ENCODE results near the gene DYSF. TPM values are rescaled to one million over a fixed set of nuclear protein-coding genes. Genes with fewer than 3 reads are reported as not detected.

Gene DYSF
- total RNA-seq, 1 experiment from 2014 or later = 0.31 TPM

DNA sequence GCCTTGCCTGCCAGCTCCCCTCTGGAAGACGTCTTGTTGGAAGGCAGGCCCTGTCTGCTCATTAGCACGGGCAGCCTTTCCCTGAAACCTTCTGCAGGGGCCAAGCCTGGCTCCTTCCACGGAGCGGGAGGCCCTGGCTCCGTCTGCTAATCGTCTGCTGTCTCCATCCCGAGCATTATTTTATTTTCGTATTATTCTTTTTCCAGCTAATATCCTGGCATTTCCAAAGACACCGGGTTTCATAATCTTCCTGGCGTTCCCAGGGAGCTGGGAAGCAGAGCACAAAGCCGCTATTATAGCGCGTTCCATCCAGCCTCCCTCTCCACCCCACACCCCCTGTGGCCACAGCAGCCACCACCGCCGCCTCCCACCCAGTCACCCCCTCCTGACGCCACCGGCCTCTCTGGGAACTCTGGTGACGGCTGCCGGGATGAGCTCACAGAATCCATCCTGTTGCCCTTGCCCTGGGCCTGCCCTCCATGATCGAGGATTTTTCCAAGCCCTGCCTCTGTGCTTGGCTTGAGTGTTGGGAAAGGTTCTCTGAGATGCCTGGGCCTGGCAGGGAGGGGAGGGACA is 125.5 kb downstream of the DYSF start:
- H3K4me1 ChIP-seq (ENCODE audit: control insufficient read depth, insufficient read depth, low read length) = no peaks in the 10 kb centered on the region
- H3K9me3 ChIP-seq (ENCODE audit: control insufficient read depth, insufficient read depth, low read depth, low read length) = no peaks in the 10 kb centered on the region
- DNase-seq (ENCODE audit: low read depth, low spot score) = no peak
- no peak overlapping the region for H3K27ac ChIP-seq (ENCODE audit: low read length)
- no TSS peak for BruUV-seq (replicated peaks)
- ChIA-PET POLR2A (no interaction called here), CTCF (no interaction called here)
- in situ Hi-C loops (cut with HindIII; ENCODE audit: low pct_unique_long_range_greater_than_20kb, low sequenced_read_pairs) = no loop called here
- no peak overlapping the region for H3K4me3 ChIP-seq (ENCODE audit: low read depth in 2 of 2, low read length in 2 of 2)
- TF ChIP-seq, protein P1, sequence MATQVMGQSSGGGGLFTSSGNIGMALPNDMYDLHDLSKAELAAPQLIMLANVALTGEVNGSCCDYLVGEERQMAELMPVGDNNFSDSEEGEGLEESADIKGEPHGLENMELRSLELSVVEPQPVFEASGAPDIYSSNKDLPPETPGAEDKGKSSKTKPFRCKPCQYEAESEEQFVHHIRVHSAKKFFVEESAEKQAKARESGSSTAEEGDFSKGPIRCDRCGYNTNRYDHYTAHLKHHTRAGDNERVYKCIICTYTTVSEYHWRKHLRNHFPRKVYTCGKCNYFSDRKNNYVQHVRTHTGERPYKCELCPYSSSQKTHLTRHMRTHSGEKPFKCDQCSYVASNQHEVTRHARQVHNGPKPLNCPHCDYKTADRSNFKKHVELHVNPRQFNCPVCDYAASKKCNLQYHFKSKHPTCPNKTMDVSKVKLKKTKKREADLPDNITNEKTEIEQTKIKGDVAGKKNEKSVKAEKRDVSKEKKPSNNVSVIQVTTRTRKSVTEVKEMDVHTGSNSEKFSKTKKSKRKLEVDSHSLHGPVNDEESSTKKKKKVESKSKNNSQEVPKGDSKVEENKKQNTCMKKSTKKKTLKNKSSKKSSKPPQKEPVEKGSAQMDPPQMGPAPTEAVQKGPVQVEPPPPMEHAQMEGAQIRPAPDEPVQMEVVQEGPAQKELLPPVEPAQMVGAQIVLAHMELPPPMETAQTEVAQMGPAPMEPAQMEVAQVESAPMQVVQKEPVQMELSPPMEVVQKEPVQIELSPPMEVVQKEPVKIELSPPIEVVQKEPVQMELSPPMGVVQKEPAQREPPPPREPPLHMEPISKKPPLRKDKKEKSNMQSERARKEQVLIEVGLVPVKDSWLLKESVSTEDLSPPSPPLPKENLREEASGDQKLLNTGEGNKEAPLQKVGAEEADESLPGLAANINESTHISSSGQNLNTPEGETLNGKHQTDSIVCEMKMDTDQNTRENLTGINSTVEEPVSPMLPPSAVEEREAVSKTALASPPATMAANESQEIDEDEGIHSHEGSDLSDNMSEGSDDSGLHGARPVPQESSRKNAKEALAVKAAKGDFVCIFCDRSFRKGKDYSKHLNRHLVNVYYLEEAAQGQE (IDR thresholded peaks at IDR 0.05; ENCODE audit: insufficient read depth in 1 of 2, low read depth in 2 of 2, low read length in 1 of 2) = no peak
- TF ChIP-seq, protein P2, sequence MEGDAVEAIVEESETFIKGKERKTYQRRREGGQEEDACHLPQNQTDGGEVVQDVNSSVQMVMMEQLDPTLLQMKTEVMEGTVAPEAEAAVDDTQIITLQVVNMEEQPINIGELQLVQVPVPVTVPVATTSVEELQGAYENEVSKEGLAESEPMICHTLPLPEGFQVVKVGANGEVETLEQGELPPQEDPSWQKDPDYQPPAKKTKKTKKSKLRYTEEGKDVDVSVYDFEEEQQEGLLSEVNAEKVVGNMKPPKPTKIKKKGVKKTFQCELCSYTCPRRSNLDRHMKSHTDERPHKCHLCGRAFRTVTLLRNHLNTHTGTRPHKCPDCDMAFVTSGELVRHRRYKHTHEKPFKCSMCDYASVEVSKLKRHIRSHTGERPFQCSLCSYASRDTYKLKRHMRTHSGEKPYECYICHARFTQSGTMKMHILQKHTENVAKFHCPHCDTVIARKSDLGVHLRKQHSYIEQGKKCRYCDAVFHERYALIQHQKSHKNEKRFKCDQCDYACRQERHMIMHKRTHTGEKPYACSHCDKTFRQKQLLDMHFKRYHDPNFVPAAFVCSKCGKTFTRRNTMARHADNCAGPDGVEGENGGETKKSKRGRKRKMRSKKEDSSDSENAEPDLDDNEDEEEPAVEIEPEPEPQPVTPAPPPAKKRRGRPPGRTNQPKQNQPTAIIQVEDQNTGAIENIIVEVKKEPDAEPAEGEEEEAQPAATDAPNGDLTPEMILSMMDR (IDR thresholded peaks at IDR 0.05) = no peak
- no peak for TF ChIP-seq POLR2AphosphoS5 (IDR thresholded peaks at IDR 0.05; ENCODE audit: low read depth, low read length)
- TF ChIP-seq TCF7L2 (IDR thresholded peaks at IDR 0.05; ENCODE audit: low read depth, low read length) = no peak
- TF ChIP-seq SIN3A (IDR thresholded peaks at IDR 0.05; ENCODE audit: borderline replicate concordance, insufficient read depth, low read depth, low read length) = no peak
- intact Hi-C loops (cut with micrococcal nuclease; ENCODE audit: unreplicated experiment) = no loop called here
- H3K36me3 ChIP-seq (ENCODE audit: control insufficient read depth, insufficient read depth, low read length) = no peaks in the 10 kb centered on the region
- no peak for ATAC-seq
- H3K27me3 ChIP-seq (ENCODE audit: control insufficient read depth, insufficient read depth, low read length) = no peaks in the 10 kb centered on the region

DNA sequence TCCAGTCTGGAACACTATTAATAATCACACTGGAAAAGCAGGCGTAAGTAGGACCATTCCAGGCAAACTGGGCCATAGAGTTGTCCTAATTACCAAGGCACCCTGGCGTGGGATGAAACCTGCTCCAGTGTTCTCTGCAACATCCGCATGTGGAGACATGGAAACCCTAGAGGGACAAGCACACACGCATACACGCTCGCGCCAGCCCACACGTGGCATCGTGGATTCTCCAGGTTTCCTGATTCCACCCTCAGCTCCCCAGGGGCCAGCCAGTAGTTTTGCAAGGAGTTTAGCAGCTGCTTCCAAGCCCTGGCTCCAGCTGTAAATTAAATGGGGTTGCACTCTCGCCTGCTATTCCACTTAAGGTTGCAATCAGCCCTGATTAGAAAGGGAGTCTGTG is 127.7 kb downstream of the DYSF start:
- BruUV-seq (replicated peaks) = no TSS peak
- CTCF ChIA-PET = no interaction called here
- no peak for TF ChIP-seq POLR2AphosphoS5 (IDR thresholded peaks at IDR 0.05; ENCODE audit: low read depth, low read length)
- TF ChIP-seq SIN3A (IDR thresholded peaks at IDR 0.05; ENCODE audit: borderline replicate concordance, insufficient read depth, low read depth, low read length) = no peak
- TF ChIP-seq, protein P2 (IDR thresholded peaks at IDR 0.05) = no peak
- TF ChIP-seq TCF7L2 (IDR thresholded peaks at IDR 0.05; ENCODE audit: low read depth, low read length) = no peak
- TF ChIP-seq, protein P1 (IDR thresholded peaks at IDR 0.05; ENCODE audit: insufficient read depth in 1 of 2, low read depth in 2 of 2, low read length in 1 of 2) = no peak

More for the DNA sequence above, 127.7 kb downstream of the DYSF start:
- no peak overlapping the region for H3K27ac ChIP-seq (ENCODE audit: low read length)
- H3K4me1 ChIP-seq (ENCODE audit: control insufficient read depth, insufficient read depth, low read length) = no peaks in the 10 kb centered on the region
- H3K36me3 ChIP-seq (ENCODE audit: control insufficient read depth, insufficient read depth, low read length) = no peaks in the 10 kb centered on the region
- no peak for ATAC-seq
- no peaks in the 10 kb centered on the region for H3K9me3 ChIP-seq (ENCODE audit: control insufficient read depth, insufficient read depth, low read depth, low read length)
- no peak overlapping the region for H3K4me3 ChIP-seq (ENCODE audit: low read depth in 2 of 2, low read length in 2 of 2)
- POLR2A ChIA-PET = no interaction called here
- intact Hi-C loops (cut with micrococcal nuclease; ENCODE audit: unreplicated experiment) = no loop called here
- no peaks in the 10 kb centered on the region for H3K27me3 ChIP-seq (ENCODE audit: control insufficient read depth, insufficient read depth, low read length)
- in situ Hi-C loops (cut with HindIII; ENCODE audit: low pct_unique_long_range_greater_than_20kb, low sequenced_read_pairs) = no loop called here
- no peak for DNase-seq (ENCODE audit: low read depth, low spot score)
